ENCODE data around the gene HNRNPK.

HNRNPK gene

GRCh38 chr9:83971485-83971884 is 8.5 kb downstream of the HNRNPK start:
- peaks cover 54% of the 10 kb centered on the region for H3K79me2 ChIP-seq (ENCODE audit: insufficient read depth, low read length)

GRCh38 chr9:83969602-83970001 is 10.4 kb downstream of the HNRNPK start:
- H3K9me2 ChIP-seq (replicated peaks; ENCODE audit: insufficient read depth, low read length) = no peaks in the 10 kb centered on the region
- H3K27me3 ChIP-seq (ENCODE audit: low read length) = no peaks in the 10 kb centered on the region
- no peak overlapping the region for H3K9ac ChIP-seq (ENCODE audit: low read length)
- no peak overlapping the region for H3K27ac ChIP-seq (ENCODE audit: low read depth, low read length)
- H3K4me3 ChIP-seq (ENCODE audit: insufficient read depth, low read length, poor library complexity, severe bottlenecking) = no peak overlapping the region
- H3K9me3 ChIP-seq (ENCODE audit: insufficient read depth, low read length) = no peaks in the 10 kb centered on the region
- H3K79me2 ChIP-seq (ENCODE audit: insufficient read depth, low read length) = peaks cover 35% of the 10 kb centered on the region
- H3K36me3 ChIP-seq (ENCODE audit: low read length) = peaks cover 66% of the 10 kb centered on the region
- H2AFZ ChIP-seq (ENCODE audit: low read depth, low read length, severe bottlenecking) = no peak overlapping the region
- H3F3A ChIP-seq (ENCODE audit: insufficient read depth) = peaks cover 96% of the 10 kb centered on the region
- no peak overlapping the region for H3K4me2 ChIP-seq (ENCODE audit: low read depth, low read length, poor library complexity, severe bottlenecking)
- peaks cover 65% of the 10 kb centered on the region for H4K20me1 ChIP-seq (ENCODE audit: low read depth, low read length)
- TF ChIP-seq EZH2phosphoT487 (conservative IDR thresholded peaks at IDR 0.05; ENCODE audit: low read length) (no peak), CTCF (IDR thresholded peaks at IDR 0.05; ENCODE audit: insufficient read depth, low read length, poor library complexity, severe bottlenecking) (no peak)

More at GRCh38 chr9:83971485-83971884, 8.5 kb downstream of the HNRNPK start:
- no peaks in the 10 kb centered on the region for H3K27me3 ChIP-seq (ENCODE audit: low read length)
- H3K4me2 ChIP-seq (ENCODE audit: low read depth, low read length, poor library complexity, severe bottlenecking) = no peak overlapping the region
- TF ChIP-seq EZH2phosphoT487 (conservative IDR thresholded peaks at IDR 0.05; ENCODE audit: low read length) (no peak), CTCF (IDR thresholded peaks at IDR 0.05; ENCODE audit: insufficient read depth, low read length, poor library complexity, severe bottlenecking) (no peak)
- H3F3A ChIP-seq (ENCODE audit: insufficient read depth) = peaks cover 93% of the 10 kb centered on the region
- no peak overlapping the region for H2AFZ ChIP-seq (ENCODE audit: low read depth, low read length, severe bottlenecking)
- H4K20me1 ChIP-seq (ENCODE audit: low read depth, low read length) = peaks cover 84% of the 10 kb centered on the region
- no peak overlapping the region for H3K9ac ChIP-seq (ENCODE audit: low read length)
- H3K9me3 ChIP-seq (ENCODE audit: insufficient read depth, low read length) = no peaks in the 10 kb centered on the region
- peaks cover 85% of the 10 kb centered on the region for H3K36me3 ChIP-seq (ENCODE audit: low read length)
- H3K9me2 ChIP-seq (replicated peaks; ENCODE audit: insufficient read depth, low read length) = no peaks in the 10 kb centered on the region
- no peak overlapping the region for H3K4me3 ChIP-seq (ENCODE audit: insufficient read depth, low read length, poor library complexity, severe bottlenecking)
- H3K27ac ChIP-seq (ENCODE audit: low read depth, low read length) = no peak overlapping the region

- no peak for TF ChIP-seq CTCF (IDR thresholded peaks at IDR 0.05; ENCODE audit: insufficient read depth, low read length, poor library complexity, severe bottlenecking)
- TF ChIP-seq EZH2phosphoT487 (conservative IDR thresholded peaks at IDR 0.05; ENCODE audit: low read length) = no peak
- no peak overlapping the region for H3K27ac ChIP-seq (ENCODE audit: low read depth, low read length)
- H3K4me3 ChIP-seq (ENCODE audit: insufficient read depth, low read length, poor library complexity, severe bottlenecking) = no peak overlapping the region
- no peaks in the 10 kb centered on the region for H3K27me3 ChIP-seq (ENCODE audit: low read length)
- no peak overlapping the region for H3K4me2 ChIP-seq (ENCODE audit: low read depth, low read length, poor library complexity, severe bottlenecking)
- no peaks in the 10 kb centered on the region for H3K9me2 ChIP-seq (replicated peaks; ENCODE audit: insufficient read depth, low read length)
- peaks cover 40% of the 10 kb centered on the region for H4K20me1 ChIP-seq (ENCODE audit: low read depth, low read length)
- H3F3A ChIP-seq (ENCODE audit: insufficient read depth) = peaks cover 73% of the 10 kb centered on the region
- peaks cover 41% of the 10 kb centered on the region for H3K36me3 ChIP-seq (ENCODE audit: low read length)
- H3K9ac ChIP-seq (ENCODE audit: low read length) = no peak overlapping the region
- peaks cover 11% of the 10 kb centered on the region for H3K79me2 ChIP-seq (ENCODE audit: insufficient read depth, low read length)
- no peaks in the 10 kb centered on the region for H3K9me3 ChIP-seq (ENCODE audit: insufficient read depth, low read length)
- no peak overlapping the region for H2AFZ ChIP-seq (ENCODE audit: low read depth, low read length, severe bottlenecking)
Observed at GRCh38 chr9:83967073-83967472, 12.9 kb downstream of the HNRNPK start.

Measured in SU-DHL-6 (cell line).